Spleen (tissue), 7 donors: Measurements from ENCODE around the gene SLC12A9.

Source experiments
- POLR2AphosphoS5 ChIP-seq, 3 donors: sonication (generic); formaldehyde crosslinking; IDR thresholded peaks; one replicate each; pipeline ENCODE4 v1.5.1; 2017; ENCODE audit warnings: antibody characterized with exemption in 3 of 3
- TF ChIP-seq, protein P1 (sequence below), 11 experiments: fragments of 200-600 bp in 7 of 11; fragments of 450-650 bp in 4 of 11; sonication (generic) in 4 of 11; IDR thresholded peaks in 8 of 11; conservative IDR thresholded peaks in 3 of 11; 1 replicate in 7 of 11; 2 replicates in 4 of 11; pipeline versions ENCODE4 v1.4.0 to v1.8.0; 2016 to 2021; ENCODE audit warnings: antibody characterized with exemption in 11 of 11, inconsistent platforms in 4 of 11, mild to moderate bottlenecking in 1 of 11
- donor health status: DM: no; HTN: no; CAD: no; lungs with moderate emphysema.
- donor health status: DM: no; HTN: no; CAD: no.
- donor health status: DM: no; HTN: no; CAD: no.

DNA sequence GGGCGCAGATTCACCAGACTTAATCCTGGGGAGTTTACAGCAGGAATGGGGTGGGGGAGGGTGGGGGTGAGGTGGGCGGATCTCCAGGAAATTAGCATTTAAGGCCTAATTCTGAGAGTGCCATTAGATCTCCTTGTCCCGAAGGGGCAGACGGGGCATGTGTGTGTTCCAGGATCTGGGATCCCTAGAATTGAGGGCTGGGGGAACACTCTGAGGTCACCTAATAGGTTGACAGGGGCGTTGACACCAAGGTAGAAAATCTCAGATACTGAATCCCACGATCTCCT lies 15.8 kb upstream of the SLC12A9 start:
- TF ChIP-seq, protein P1, sequence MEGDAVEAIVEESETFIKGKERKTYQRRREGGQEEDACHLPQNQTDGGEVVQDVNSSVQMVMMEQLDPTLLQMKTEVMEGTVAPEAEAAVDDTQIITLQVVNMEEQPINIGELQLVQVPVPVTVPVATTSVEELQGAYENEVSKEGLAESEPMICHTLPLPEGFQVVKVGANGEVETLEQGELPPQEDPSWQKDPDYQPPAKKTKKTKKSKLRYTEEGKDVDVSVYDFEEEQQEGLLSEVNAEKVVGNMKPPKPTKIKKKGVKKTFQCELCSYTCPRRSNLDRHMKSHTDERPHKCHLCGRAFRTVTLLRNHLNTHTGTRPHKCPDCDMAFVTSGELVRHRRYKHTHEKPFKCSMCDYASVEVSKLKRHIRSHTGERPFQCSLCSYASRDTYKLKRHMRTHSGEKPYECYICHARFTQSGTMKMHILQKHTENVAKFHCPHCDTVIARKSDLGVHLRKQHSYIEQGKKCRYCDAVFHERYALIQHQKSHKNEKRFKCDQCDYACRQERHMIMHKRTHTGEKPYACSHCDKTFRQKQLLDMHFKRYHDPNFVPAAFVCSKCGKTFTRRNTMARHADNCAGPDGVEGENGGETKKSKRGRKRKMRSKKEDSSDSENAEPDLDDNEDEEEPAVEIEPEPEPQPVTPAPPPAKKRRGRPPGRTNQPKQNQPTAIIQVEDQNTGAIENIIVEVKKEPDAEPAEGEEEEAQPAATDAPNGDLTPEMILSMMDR (IDR thresholded peaks at IDR 0.05 in 8 of 11, conservative IDR thresholded peaks at IDR 0.05 in 3 of 11), result no peak
- TF ChIP-seq POLR2AphosphoS5 (IDR thresholded peaks at IDR 0.05), result no peak
